RPMI8226 (cell line): ENCODE results near the gene TMED6.
"Not testable (repeated sequence)": the region's sequence is repeated elsewhere in the genome, so short reads cannot be mapped to it uniquely, and the experiment has no call there.

Experiments used
- DNase-seq: peaks from one replicate; pipeline ENCODE4 v3.0.0-alpha.2; 2015

The TMED6 gene

DNA sequence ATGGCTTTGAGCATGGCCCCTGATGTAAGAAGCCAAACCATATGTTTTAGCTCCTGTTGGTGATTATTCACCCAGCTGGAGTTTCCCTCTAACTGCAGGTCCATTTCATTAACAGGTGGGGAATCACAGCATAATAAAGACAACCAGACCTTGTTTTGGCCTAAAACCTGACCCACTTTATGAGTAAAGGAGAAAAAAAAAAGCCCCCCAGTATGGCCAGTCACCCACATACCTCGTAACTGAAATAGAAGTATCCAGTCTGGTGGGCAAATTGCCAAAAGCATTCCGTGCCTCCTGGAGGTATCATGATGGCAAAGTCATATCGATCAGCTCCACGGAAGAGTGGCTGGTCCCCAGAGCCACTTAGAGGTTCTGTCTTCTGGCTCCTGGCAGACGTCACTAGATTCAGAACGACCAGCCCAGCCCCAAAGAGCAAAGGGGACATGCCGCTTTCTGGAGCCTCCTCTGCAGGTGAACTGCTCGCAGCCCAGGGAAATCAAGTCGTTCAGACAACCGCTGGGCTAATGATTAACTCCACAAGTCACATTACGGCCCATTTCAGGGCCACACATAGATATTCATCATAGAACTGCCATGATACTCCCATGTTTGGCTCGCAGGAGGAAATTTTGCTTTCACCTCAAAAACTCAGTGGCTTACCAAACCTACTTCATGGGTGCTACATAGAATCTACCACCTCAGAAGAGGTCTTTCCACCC, at the start of gene TMED6:
TSS of gene TMED6 (minus strand) at position 478 of the 719 bp plus-strand sequence. CDS start at position 445, 33 bp downstream.
- DNase-seq = no peak

DNA sequence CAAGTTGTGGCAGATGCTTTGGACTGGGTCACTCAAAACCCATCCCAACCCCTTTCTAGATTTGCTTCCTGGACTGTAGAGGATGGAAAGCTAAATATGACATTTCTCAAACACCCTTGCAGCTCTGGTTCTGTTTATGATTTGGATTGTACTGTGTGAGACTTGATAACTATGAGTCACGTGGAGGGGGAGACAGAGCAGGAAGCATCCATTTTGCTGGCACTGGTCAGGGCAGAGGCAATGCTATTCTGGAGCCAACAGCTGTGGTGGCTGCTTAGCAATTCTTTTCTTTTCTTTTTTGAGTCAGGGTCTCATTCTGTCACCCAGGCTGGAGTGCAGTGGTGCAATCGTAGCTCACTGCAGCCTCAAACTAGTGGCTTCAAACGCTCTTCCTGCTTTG, 47.8 kb upstream of the TMED6 start:
- no peak for DNase-seq

DNA sequence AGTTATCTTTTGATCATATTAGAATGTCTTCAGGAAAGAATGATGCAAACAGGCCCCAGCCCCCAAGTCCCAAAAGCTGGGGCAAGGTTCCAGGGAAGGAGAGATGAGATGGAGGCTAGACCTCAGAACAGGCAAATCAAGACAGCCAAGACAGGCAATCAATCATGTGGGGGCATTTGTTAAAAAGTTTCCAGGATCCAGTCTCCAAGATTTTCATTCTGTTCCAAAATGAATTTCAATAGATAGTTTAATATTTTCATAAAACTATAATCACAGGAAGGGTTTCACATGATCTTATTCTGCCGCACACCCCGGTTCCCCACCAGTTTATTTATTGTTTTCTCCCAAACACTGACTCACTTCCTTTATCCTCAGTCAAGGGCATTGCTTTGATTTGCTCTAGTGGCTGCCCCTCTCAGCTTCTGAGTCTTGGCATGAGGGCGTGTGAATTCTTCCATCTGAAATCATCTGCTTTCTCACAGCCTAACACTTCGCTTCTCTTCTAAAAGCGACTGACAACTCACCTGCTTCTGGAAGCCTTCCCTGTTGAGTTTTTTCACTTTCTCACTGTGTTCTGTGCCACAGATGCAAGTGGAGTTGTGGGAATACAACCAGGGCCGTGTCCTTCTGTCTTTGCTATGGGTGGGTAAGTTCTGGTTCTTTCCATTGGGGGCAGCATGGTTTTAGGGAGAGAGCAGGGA, 46.4 kb upstream of the TMED6 start:
- DNase-seq = peak; percentile 19

DNA sequence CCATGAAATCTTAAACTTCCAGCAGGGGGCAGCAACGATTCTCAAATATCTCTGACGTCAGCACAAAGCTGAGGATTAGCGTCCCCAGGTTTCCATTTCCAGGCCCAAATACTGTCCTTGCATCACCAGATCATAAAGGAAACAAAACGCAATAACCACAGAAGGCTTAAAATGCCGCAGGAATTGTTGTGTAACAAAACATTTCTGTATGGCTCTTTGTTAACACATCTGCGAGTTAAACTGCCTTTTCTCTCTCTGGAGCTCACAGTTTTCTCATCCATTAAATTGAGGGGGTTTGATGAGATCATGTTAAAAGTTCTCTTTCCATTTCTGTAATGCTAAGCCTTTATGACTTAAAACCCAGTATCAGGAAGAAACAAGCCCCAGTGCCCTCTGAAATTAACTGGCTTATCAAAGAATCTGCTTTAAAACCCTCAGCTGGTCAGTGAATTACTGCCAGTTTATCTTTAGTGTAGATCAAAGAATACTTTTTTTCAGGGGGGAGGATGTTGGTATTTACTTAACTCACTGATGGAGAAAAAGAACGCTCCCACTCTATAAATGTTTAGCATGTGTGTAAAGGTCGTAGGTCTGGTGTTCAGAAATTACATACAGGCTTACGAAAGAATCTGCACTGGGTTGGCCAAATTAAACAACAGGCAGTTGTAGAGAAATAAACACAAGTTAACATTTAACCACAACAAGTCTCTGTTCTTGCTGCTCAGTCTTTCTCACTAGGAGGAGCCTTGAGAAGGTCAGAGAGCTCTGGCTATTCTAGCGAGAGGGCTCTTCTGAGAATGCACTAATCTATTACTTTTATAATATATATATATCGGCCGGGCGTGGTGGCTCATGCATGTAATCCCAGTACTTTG, 44.8 kb upstream of the TMED6 start:
- DNase-seq = peak; percentile 79

DNA sequence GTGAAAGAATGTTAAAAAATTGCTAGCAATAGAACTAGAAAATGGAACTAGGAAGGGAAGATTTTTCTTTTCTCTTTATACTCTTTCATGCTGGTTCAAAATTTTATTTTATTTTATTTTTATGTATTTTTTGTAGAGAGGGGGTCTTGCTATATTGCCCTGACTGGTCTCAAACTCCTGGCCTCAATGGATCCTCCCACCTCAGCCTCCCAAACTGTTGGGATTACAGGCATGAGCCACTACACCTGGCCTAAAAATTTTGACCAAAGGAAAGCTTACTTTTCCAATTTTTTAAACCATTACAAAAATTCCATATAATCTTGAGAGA, 44.2 kb upstream of the TMED6 start:
- no peak for DNase-seq

DNA sequence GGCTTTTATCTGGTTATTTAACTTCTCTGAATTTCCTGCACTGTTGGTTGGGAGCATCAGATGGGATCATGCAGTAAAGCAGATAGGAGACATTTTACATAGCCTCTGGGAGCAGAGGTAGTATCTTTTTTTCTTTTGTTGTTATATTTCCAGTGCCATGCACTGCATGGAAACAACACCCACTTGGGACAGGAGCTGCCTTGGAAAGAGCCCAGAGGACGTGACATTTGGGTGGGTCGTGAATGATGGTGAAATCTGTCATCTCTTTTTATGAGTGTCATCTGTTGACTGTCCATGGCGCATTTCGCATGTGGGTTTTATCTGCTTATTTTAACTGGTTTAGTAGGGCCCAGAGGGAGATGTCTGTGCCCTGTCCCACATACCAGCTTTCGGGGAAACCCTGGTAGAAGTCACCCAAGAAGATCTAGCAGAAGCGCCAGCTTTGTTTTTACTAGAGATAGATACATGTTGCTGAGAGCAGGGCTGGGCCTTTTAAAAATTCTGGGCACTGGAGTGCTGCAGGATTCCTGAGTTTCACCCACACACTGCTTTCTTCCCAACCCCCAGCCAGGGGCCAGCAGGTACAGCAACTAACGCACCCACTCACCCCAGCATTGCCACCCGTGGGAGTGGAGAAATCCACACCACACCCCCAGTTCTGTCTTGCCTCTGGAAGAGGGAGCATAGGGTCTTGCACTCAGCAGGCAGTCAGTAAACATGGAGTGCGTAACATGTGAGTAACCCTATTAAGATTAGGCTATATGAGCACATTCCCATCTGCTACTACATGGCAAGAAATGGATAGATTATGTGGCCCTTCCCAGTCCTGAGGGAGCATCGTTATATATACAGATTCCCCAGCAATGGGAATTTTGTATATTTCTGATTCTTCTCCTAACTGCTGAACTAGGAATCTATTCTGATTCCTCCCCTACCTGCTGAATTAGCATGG, 42.6 kb upstream of the TMED6 start:
- no peak for DNase-seq

DNA sequence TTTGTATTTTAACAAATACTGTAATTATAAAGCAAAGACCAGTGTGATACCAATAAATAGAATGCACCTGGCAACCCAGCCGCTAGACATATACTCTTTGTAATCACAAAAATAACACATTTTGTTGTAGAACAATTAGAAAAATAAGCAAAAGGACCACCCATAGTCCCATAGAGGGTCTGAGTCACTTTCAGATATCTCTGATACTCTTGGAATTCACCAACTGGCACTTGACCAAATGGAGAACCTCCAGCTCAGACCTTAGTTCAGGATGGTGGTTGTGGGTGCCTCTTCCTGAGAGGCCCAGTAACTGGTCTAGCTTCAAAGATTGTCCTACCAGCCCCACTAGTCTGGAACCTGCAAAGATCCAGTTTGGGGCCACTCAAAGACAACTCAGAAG, 35.0 kb upstream of the TMED6 start:
- DNase-seq = no peak

DNA sequence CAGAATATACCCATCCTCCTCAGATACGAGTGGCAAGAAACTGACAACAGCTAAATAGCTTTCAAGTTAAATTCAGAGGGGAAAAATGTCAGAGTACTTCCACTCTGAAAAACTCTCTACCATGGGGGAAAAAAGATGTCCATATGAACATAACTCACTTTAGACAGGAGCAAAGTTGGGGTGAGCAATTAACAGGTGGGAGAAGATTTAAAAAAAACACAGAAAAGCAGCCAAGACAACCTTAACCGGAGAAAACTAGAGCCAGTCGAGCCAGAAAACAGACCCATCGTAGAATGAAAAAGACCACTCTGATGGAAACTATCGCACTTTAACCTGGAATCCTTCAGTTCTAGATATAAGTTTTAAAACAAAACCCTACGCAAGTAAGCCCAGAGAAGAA, 33.4 kb upstream of the TMED6 start:
- DNase-seq = no peak

DNA sequence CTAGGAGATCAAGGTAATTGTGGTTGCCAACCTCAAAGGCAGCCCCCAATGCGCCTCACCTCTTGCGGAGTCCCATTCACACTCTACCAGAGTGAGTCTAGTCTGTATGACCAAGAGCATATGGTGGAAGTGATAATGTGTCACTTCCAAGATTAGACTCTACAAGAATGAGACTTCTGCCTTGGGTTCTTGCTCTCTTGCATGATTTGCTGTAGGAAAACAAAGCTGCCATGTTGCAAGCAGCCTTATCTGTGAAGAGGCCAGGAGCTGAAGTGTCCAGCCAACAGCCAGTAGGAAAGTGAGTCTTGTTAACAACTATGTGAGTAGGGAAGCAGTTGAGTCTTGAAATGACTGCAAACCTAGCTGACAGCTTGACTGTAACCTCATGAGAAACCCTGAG, 30.8 kb upstream of the TMED6 start:
- no peak for DNase-seq

DNA sequence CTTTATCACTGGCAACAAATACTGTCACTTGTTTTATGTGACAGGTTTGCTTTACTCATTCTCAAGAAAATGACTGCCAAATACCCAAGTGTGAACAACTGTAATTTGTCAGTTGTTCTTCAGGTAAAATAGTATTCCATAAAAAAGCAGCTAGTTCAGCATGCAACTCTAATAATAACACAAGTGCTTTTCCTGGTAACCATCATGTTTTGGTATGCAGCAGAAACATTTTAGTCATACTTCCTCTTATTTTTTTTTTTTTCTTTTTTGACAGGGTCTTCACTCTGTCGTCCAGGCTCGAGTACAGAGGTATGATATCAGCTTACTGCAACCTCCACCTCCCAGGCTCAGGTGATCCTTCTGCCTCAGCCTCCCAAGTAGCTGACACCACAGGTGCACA, 29.6 kb upstream of the TMED6 start:
- DNase-seq = no peak

DNA sequence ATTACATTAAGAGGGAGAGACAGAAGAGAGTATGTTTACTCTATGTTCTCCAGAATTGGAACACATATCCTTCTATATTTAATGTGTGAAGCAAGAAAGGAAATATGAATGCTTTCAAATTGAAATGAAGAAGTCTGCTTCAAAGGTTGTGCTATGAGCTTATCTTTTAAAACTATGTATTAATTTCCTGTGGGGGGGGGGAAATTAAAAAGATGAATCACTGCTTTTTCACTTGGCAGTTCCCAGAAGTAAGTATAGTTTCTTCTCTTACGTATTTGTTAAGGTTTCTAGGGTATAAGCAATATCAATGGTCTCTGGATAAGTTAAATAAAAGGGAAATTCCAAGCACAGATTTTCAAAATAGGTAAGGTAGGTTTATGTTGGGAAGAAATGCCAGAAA, 27.2 kb upstream of the TMED6 start:
- DNase-seq = no peak

DNA sequence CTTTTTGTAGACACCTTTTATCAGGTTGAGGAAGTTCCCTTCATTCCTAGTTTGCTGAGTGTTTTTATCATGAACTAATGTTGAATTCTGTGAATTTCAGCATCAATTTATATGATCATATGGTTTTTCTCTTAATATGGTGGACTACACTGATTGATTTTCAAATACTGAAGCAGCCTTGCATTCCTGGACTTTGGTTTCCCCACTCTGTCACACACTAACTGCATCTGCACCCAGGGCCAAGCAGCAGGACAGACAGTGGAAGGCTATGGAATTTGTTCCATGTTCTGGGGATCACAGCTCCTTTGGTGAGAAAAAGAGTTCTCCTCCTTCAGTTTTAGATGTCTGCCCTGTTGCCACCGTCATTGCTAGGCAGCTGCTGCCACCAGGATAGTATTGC, 26.4 kb upstream of the TMED6 start:
- no peak for DNase-seq

DNA sequence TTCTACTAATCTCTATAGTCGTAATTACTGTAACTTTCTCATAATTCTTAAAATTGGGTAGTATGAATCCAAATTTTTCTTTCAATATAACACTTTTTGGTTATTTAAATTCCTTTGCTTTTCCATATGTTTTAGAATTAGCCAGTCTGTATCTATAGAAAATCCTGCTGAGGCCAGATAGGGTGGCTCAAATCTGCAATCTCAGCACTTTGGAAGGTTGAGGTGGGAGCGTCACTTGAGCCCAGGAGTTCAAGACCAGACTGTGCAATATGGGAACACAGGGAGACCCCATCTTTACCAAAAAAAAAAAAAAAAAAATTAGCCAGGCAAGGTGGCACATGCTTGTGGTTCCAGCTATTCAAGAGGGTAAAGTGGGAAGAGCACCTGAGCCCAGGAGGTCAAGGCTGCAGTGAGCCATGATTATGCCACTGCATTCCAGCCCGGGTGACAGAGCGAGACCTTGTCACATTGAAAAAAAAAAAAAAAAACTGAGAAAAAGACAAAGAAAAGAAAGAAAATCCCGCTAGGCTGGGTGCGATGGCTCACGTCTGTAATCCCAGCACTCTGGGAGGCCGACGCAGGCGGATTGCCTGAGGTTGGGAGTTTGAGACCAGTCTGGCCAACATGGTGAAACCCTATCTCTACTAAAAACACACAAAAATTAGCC, 24.9 kb upstream of the TMED6 start:
- no peak for DNase-seq

DNA sequence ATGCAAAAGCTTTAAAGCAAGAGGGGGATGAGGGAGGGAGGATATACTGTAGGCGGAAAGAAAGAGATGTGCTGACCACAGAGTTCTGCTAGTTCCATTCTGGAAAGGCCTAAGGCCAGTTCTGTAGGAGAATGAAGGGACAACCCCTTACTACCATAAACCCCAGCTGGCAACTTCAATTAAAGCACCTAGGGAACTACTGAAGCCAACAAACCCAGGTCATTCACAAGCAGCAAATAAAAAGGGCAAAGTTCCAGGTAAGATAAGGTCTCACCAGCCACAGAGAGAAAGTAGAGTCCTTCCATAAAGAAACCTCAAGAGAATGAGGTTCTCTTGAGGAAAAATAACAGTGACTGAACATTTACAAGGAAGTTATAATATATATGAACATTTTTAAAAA, 21.4 kb upstream of the TMED6 start:
- no peak for DNase-seq

DNA sequence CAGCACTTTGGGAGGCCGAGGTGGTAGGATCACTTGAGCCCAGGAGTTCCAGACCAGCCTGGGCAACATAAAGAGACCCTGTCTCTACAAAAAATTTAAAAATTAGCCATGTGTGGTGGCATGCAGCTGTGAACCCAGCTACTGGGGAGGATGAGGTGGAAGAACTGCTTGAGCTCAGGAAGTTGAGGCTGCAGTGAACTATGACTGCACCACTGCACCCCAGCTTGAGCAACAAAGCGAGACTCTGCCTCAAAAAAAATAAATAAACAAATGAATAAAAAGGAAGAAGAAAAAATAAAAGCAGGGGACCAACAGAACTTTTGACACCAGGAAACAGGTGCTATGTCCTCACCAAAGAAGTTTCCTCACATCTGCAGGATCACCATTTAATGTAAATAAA, 20.0 kb upstream of the TMED6 start:
- no peak for DNase-seq

DNA sequence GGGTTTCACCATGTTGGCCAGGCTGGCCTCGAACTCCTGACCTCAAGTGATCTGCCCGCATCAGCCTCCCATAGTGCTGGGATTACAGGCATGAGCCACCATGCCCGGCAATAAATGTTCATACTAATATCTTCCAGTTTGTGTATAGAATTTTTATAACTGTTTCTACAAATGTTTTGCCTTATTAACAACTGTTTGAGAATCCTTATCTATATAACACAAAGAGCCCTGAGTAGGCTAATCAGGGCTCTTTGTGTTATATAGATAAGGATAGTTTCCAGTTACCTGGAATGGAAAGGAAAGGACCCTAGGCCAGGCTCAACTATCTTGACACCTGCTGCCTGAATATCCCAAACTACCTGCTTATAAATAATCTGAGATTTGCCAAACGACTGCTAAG, 17.3 kb upstream of the TMED6 start:
- DNase-seq = no peak

DNA sequence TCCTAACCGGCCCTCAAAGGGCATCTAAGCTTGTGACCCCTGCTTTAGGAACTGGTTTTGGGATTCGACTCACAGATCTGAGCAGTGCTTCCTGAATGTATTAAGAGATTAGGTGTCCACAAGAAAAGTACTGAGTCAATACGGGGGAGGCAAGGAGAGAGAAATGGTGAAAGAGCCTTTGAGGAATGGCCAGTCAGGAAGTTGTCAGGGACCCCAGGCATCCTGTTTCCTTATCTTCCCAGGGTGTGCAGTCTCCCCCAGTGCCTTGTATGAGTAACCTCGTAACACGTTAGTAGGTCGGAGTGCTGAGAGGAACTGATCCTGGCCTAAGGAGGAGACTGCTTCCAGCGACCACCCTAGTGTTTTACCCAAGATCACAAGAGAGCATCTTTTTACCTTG, 16.4 kb upstream of the TMED6 start:
- no peak for DNase-seq

DNA sequence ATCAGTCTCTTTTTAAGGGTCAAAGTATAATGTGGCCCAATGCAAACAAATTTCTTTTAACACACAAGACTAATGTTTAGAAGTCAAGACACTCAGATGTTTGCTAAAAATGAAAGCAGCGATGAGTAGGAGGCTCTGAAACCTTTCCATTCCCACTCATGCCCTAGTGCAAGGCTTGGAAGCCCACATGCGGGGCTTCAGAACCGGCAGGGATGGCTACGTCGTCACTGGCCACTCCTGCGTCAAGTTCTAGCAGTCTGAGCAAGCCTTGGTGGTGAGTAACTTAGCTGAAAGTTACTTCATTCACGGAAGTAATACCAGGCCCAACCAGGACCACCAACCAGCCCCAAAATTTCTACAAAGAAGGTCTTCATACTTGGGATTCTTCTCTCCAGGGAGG, 14.8 kb upstream of the TMED6 start:
- DNase-seq = no peak

DNA sequence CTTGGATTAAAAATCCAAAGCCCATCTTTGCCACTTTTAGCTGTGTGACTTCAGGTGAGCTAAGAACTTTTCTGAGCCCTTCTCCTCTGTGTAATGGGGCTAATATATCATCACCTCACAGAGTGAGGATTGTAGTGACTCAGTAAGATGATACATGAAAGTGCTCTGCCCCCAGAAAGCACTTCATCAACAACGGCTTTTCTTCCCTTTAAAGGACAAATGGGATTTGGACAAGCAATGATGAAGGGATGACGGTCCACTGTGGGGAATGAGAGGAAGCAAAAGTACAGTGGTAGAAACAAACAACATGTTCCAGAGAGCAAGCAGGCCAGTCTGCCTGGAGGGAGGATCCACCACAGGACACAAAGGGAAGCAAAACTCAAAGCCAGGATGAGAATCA, 14.3 kb upstream of the TMED6 start:
- no peak for DNase-seq

DNA sequence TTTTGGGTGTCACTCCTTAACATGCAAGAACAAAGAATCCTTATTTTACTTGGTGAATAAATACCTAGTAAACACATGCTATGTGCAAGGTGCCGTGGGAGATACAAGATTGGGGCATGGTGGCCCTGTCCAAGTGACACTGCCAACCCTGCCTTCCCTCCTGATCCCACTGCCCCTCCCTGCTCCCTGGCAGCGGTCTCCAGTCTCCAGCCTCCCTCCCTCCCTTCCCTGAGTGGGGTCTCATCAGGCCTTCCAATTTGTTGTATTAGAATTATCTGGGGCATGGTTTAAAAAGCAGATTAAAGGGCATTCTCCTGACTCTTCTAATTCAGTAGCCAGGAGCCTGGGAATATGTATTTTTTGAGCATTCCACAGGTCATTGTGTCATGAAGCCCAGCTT, 12.5 kb upstream of the TMED6 start:
- DNase-seq = no peak

DNA sequence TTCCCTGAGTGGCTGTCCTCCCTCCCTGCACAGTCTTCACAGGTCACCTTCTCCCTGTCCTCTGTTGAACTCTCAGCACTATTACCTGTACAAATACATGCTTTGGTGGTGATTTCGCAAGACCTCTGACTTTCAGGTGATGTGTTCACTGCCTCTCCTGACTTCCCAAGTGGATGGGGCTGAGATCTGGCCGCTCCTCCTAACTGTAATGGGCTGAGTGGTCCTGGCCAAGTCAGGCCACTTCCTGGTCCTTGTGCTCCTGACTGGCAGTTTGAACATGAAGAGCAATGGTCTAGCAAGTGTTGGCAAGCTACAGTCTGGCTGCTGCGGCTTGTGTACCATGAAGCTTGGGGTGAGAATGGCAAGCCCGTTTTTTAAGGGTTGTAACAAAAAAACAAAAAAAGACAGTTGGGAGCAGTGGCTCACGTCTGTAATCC, 11.7 kb upstream of the TMED6 start:
- DNase-seq = no peak

DNA sequence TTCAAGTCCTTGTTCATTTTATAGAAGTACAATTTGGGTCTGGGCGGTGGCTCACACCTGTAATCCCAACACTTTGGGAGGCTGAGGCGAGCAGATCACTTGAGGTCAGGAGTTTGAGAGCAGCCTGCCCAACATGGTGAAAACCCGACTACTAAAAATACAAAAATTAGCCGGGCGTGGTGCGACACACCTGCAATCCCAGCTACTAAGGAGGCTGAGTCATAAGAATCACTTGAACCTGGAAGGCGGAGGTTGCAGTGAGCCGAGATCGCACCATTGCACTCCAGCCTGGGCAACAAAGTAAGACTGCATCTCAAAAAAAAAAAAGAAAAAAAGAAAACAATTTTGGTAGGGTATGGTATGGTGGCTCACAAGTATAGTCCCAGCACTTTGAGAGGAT, 8.5 kb upstream of the TMED6 start:
- not testable (repeated sequence) for DNase-seq
